HepG2 (cell line): ENCODE data around the gene MEIS3. TPM values are rescaled to one million over a fixed set of nuclear protein-coding genes. Genes with fewer than 3 reads are reported as not detected.

ENCODE experiments used
- ATAC-seq: fragments of 200-7000 bp; cut with Tn5 transposase; 3 replicates; pipeline ENCODE4 v1.9.1; 2020; ENCODE audit warnings: mild to moderate bottlenecking, moderate library complexity
- BruUV-seq: library from RNA; stranded (reverse); fragments of 400-500 nt; replicated peaks from 2 replicates; lab custom pipeline; 2021; lab: Mats Ljungman, UMichigan
- CTCF ChIA-PET: fragments of 300-600 bp; formaldehyde crosslinking; extraction: SDS; loops from one replicate; lab custom pipeline; 2021; ENCODE audit warnings: low total read pairs, inconsistent platforms, low intra/inter-chr PET ratio; lab: Yijun Ruan, JAX
- POLR2A ChIA-PET: fragments of 350-600 bp; sonication (Branson Sonifier 250); formaldehyde crosslinking; loops from one replicate; lab custom pipeline; 2020; ENCODE audit warnings: antibody characterized with exemption, inconsistent platforms; lab: Yijun Ruan, JAX
- DNase-seq: peaks from one replicate; pipeline ENCODE4 v3.0.0-alpha.2; 2015; ENCODE audit warnings: low spot score
- FAIRE-seq: peaks from 3 replicates; lab custom pipeline; 2011; peaks lifted over from hg19 to GRCh38; lab: Jason Lieb, UNC
- H2AFZ ChIP-seq: one replicate; pipeline ENCODE4 v1.6.1; 2011; ENCODE audit warnings: low read length, inconsistent platforms
- H3K27ac ChIP-seq: fragments of 300-600 bp; 3 replicates; pipeline ENCODE4 v1.8.0; 2011; ENCODE audit warnings: mixed run types, mild to moderate bottlenecking, mixed read lengths, low read length, inconsistent platforms; ENCODE audit not compliant: insufficient read depth; ENCODE audit errors: extremely low read length
- H3K27me3 ChIP-seq, 2 experiments: fragments of 200-600 bp in 1 of 2; 2 replicates in 1 of 2; 3 replicates in 1 of 2; pipeline versions ENCODE4 v1.6.0 to v1.8.0; 2011; ENCODE audit warnings: low read length in 2 of 2, mild to moderate bottlenecking in 2 of 2, moderate library complexity in 2 of 2, inconsistent platforms in 1 of 2; ENCODE audit not compliant: insufficient read depth in 2 of 2, control insufficient read depth in 1 of 2
- H3K36me3 ChIP-seq, 2 experiments: fragments of 200-600 bp in 1 of 2; replicated peaks in 1 of 2; 2 replicates in 1 of 2; 3 replicates in 1 of 2; pipeline versions ENCODE4 v1.5.1 to v1.8.0; 2011; ENCODE audit warnings: low read length in 2 of 2, inconsistent platforms in 1 of 2; ENCODE audit not compliant: insufficient read depth in 2 of 2, control insufficient read depth in 1 of 2
- H3K4me1 ChIP-seq: 2 replicates; pipeline ENCODE4 v1.5.1; 2012; ENCODE audit warnings: low read length, inconsistent platforms; ENCODE audit not compliant: insufficient read depth
- H3K4me2 ChIP-seq: 2 replicates; pipeline ENCODE4 v1.6.0; 2011; ENCODE audit warnings: low read depth, low read length, inconsistent platforms
- H3K4me3 ChIP-seq, 3 experiments: fragments of 200-600 bp in 1 of 3; sonication (generic), shearing (Covaris generic) in 1 of 3; replicated peaks in 1 of 3; 2 replicates each; pipeline ENCODE4 v1.5.1; 2011 to 2016; ENCODE audit warnings: low read length in 3 of 3, inconsistent platforms in 2 of 3, low read depth in 2 of 3, mild to moderate bottlenecking in 2 of 3, control low read depth in 1 of 3, mixed read lengths in 1 of 3; ENCODE audit not compliant: insufficient read depth in 1 of 3
- H3K79me2 ChIP-seq: one replicate; pipeline ENCODE4 v1.6.1; 2011; ENCODE audit warnings: low read length, inconsistent platforms; ENCODE audit not compliant: insufficient read depth
- H3K9ac ChIP-seq: 2 replicates; pipeline ENCODE4 v1.6.0; 2011; ENCODE audit warnings: mild to moderate bottlenecking, low read depth, low read length, inconsistent platforms; ENCODE audit not compliant: insufficient read depth
- H3K9me3 ChIP-seq: 2 replicates; pipeline ENCODE4 v1.5.1; 2012; ENCODE audit warnings: mild to moderate bottlenecking, low read length
- H4K20me1 ChIP-seq: 2 replicates; pipeline ENCODE4 v1.6.0; 2011; ENCODE audit warnings: inconsistent platforms, mild to moderate bottlenecking, low read length, moderate library complexity; ENCODE audit not compliant: insufficient read depth
- ATF3 ChIP-seq: sonication (generic); formaldehyde crosslinking; IDR thresholded peaks from 2 replicates; pipeline ENCODE4 v1.4.0; 2020; ENCODE audit warnings: missing genetic modification reagents
- EP300 ChIP-seq, 3 experiments: sonication (generic) in 1 of 3; formaldehyde crosslinking in 1 of 3; IDR thresholded peaks; 2 replicates each; pipeline versions ENCODE4 v1.5.1 to v1.6.1; 2011 to 2020; ENCODE audit warnings: low read depth in 2 of 3, low read length in 2 of 3, borderline replicate concordance in 1 of 3, improper control_type of control experiment in 1 of 3, mild to moderate bottlenecking in 1 of 3, missing genetic modification reagents in 1 of 3, moderate library complexity in 1 of 3
- MAFF ChIP-seq: IDR thresholded peaks from 2 replicates; pipeline ENCODE4 v1.6.1; 2011; ENCODE audit warnings: low read depth, low read length, improper control_type of control experiment
- MAFK ChIP-seq, 2 experiments: IDR thresholded peaks in 1 of 2; conservative IDR thresholded peaks in 1 of 2; 2 replicates each; pipeline ENCODE4 v1.6.1; 2011; ENCODE audit warnings: improper control_type of control experiment in 2 of 2, low read length in 2 of 2
- ZNF687 ChIP-seq: sonication (generic); formaldehyde crosslinking; IDR thresholded peaks from 2 replicates; pipeline ENCODE4 v1.5.1; 2020; ENCODE audit warnings: mild to moderate bottlenecking, missing genetic modification reagents, moderate library complexity
- WGBS: methylation state at CpG from one replicate; pipeline ENCODE4 v1.1.6; 2017; ENCODE audit warnings: low lambda C conversion rate; 5-methylcytosine and 5-hydroxymethylcytosine counted together
- in situ Hi-C: cut with HindIII; loops from 2 replicates; pipeline ENCODE4 v1.10.0; 2017; ENCODE audit warnings: low pct_unique_long_range_greater_than_20kb; ENCODE audit not compliant: extremely low pct_ligation_motif_present
- intact Hi-C: fragments of 100-400 bp; cut with micrococcal nuclease; formaldehyde crosslinking; loops from one replicate; pipeline ENCODE4 v1.10.0; 2022; ENCODE audit not compliant: unreplicated experiment
- polyA plus RNA-seq, 8 experiments: library from polyadenylated mRNA; depleted of rRNA in 3 of 8; stranded (reverse) in 7 of 8; unstranded in 1 of 8; fragments of >200 nt; fragmentation: Illumina TruSeq in 4 of 8; extraction: Trizol in 4 of 8; gene quantifications; 2 replicates each; pipeline versions ENCODE4 v1.2.1 to v1.2.3, GENCODE V29; 2011 to 2016; ENCODE audit warnings: low read depth in 4 of 8, missing spikeins in 1 of 8, mixed read lengths in 1 of 8; ENCODE audit not compliant: insufficient read depth in 1 of 8
- total RNA-seq, 5 experiments: library from RNA; depleted of rRNA; stranded (reverse); fragments of >200 nt; fragmentation: Illumina TruSeq; extraction: Trizol; gene quantifications; 2 replicates each; pipeline ENCODE4 v1.2.3, GENCODE V29; 2016; ENCODE audit warnings: low read depth in 1 of 5

Gene MEIS3
- total and polyA plus RNA-seq, 2 of the 13 experiments (the other 11 are each of a cell fraction or from before 2014, with no cell fraction given), result 0.09 to 0.70 TPM

DNA sequence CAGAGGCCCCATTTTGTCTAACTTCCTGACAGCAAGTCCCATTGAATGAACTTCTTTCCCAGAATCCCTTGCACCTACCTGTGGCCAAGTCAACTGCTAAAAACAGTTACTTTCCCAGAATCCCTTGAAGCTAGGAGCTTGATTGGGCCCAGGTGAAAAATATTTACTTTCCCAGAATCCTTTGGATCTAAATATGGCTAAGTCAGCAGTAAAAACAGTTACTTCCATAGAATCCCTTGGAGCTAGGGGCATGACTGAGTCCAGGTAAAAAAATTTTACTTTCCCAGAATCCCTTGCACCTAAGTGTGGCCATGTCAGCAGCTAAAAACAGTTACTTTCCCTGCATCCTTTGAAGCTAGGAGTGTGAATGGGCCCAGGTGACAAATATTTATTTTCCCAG, 13.2 kb upstream of the MEIS3 start:
- ChIA-PET CTCF (no interaction called here), POLR2A (no interaction called here)
- H3K4me3 ChIP-seq, result no peak overlapping the region
- H3K9me3 ChIP-seq, result no peaks in the 10 kb centered on the region
- peaks cover 29% of the 10 kb centered on the region for H3K4me1 ChIP-seq
- in situ Hi-C loops, result no loop called here
- H3K9ac ChIP-seq, result no peak overlapping the region
- H3K79me2 ChIP-seq, result no peaks in the 10 kb centered on the region
- FAIRE-seq (no peak), ATAC-seq (no peak), DNase-seq (no peak)
- no peak overlapping the region for H2AFZ ChIP-seq
- BruUV-seq, result no TSS peak
- 0 out of 2 replicates have a peak, but pooled peaks cover 2% of the 10 kb centered on the region for H4K20me1 ChIP-seq
- TF ChIP-seq EP300 (IDR thresholded peaks at IDR 0.05; ENCODE audit: low read depth in 2 of 2, low read length in 2 of 2) (no peak), EP300 (CRISPR knock-in tag; IDR thresholded peaks at IDR 0.05; ENCODE audit: borderline replicate concordance) (no peak), MAFK (conservative IDR thresholded peaks at IDR 0.05 in 1 of 2, IDR thresholded peaks at IDR 0.05 in 1 of 2; ENCODE audit: low read length in 2 of 2) (peak; percentile 67 to 77), MAFF (peak; percentile 67)
- intact Hi-C loops, result no loop called here
- no peak overlapping the region for H3K4me2 ChIP-seq
- peaks cover 0 to 23% of the 10 kb centered on the region in 2 experiments; a peak in 3 of 5 replicates for H3K27me3 ChIP-seq
- no peaks in the 10 kb centered on the region for H3K36me3 ChIP-seq
- no peak overlapping the region for H3K27ac ChIP-seq

- DNase-seq (no peak), FAIRE-seq (no peak), ATAC-seq (no peak)
- no TSS peak for BruUV-seq
- WGBS, result 62% methylated on average over 16 of the region's 18 CpGs
- POLR2A ChIA-PET, result no interaction called here
- in situ Hi-C loops, result no loop called here
- H3K27ac ChIP-seq, result no peak overlapping the region
- TF ChIP-seq ZNF687, result peak; percentile 18; the same call in 1 of the 2 replicates
- TF ChIP-seq ATF3 (CRISPR knock-in tag), result no peak
- no peak overlapping the region for H3K4me3 ChIP-seq
- H3K4me2 ChIP-seq, result no peak overlapping the region
- H3K9me3 ChIP-seq, result no peaks in the 10 kb centered on the region
- H3K36me3 ChIP-seq, result no peaks in the 10 kb centered on the region
- H3K4me1 ChIP-seq, result peaks cover 29% of the 10 kb centered on the region
- H4K20me1 ChIP-seq, result 0 out of 2 replicates have a peak, but pooled peaks cover 2% of the 10 kb centered on the region
- H2AFZ ChIP-seq, result no peak overlapping the region
- intact Hi-C loops, result no loop called here
- CTCF ChIA-PET, result no interaction called here
- H3K79me2 ChIP-seq, result no peaks in the 10 kb centered on the region
- no peak overlapping the region for H3K9ac ChIP-seq
- peaks cover 0 to 23% of the 10 kb centered on the region in 2 experiments; a peak in 3 of 5 replicates for H3K27me3 ChIP-seq
Observed at GRCh38 chr19:47432091-47432490, 12.8 kb upstream of the MEIS3 start.
